ENCODE results near the gene SELENOH. TPM values are rescaled to one million over a fixed set of nuclear protein-coding genes. Genes with fewer than 3 reads are reported as not detected.

Gene SELENOH
- total and polyA plus RNA-seq, 2 of the 8 experiments (the other 6 are each of a cell fraction or from before 2014, with no cell fraction given): 243 to 264 TPM

GRCh38 chr11:57741132-57742086, at the start of gene SELENOH (continued):
- no peak; the same call in 1 of the 2 replicates for TF ChIP-seq ATF2 (IDR thresholded peaks at IDR 0.05; ENCODE audit: low read length)
- peak; percentile 88 for TF ChIP-seq YY1 (IDR thresholded peaks at IDR 0.05; ENCODE audit: low read depth, low read length)
- no peak for TF ChIP-seq CBX5 (IDR thresholded peaks at IDR 0.05; ENCODE audit: low read depth, low read length)
- TF ChIP-seq SP1 (IDR thresholded peaks at IDR 0.05; ENCODE audit: low read depth, low read length): peak; percentile 93
- peak; percentile 88 to 98 for TF ChIP-seq POLR2A (IDR thresholded peaks at IDR 0.05; ENCODE audit: control extremely low read depth in 1 of 2, low read depth in 2 of 2, low read length in 2 of 2)
- TF ChIP-seq BACH1 (IDR thresholded peaks at IDR 0.05; ENCODE audit: low read length): no peak
- no peak for TF ChIP-seq HDAC6 (IDR thresholded peaks at IDR 0.05; ENCODE audit: low read depth, low read length)
- TF ChIP-seq BRCA1 (IDR thresholded peaks at IDR 0.05; ENCODE audit: low read depth, low read length): peak; percentile 58; the same call in 1 of the 2 replicates
- peak; percentile 72; the same call in 1 of the 2 replicates for TF ChIP-seq KDM5A (IDR thresholded peaks at IDR 0.05; ENCODE audit: low read length)
- TF ChIP-seq NANOG (IDR thresholded peaks at IDR 0.05; ENCODE audit: insufficient read depth, low read depth, low read length, poor library complexity, severe bottlenecking): no peak
- peak; percentile 83; the same call in 1 of the 2 replicates for TF ChIP-seq RFX5 (IDR thresholded peaks at IDR 0.05; ENCODE audit: borderline replicate concordance, low read depth, low read length)
- peak; percentile 99 for TF ChIP-seq MAX (IDR thresholded peaks at IDR 0.05)
- no peak for TF ChIP-seq RXRA (IDR thresholded peaks at IDR 0.05; ENCODE audit: insufficient read depth, low read depth, low read length)
- peak; percentile 96 for TF ChIP-seq TAF7 (optimal IDR thresholded peaks at IDR 0.05; ENCODE audit: borderline replicate concordance, low read depth, low read length)
- TF ChIP-seq RAD21 (IDR thresholded peaks at IDR 0.05 in 1 of 2, conservative IDR thresholded peaks at IDR 0.05 in 1 of 2; ENCODE audit: low read depth in 2 of 2, low read length in 2 of 2): peak; percentile 18 to 19; a peak in 3 of 4 replicates
- peak; percentile 98 for TF ChIP-seq GABPA (IDR thresholded peaks at IDR 0.05; ENCODE audit: borderline replicate concordance, insufficient read depth, low read length)
- no peak for TF ChIP-seq RNF2 (IDR thresholded peaks at IDR 0.05; ENCODE audit: borderline replicate concordance, low read depth, low read length, missing control alignments, poor library complexity, severe bottlenecking)
- peak; percentile 84 for TF ChIP-seq JUND (IDR thresholded peaks at IDR 0.05; ENCODE audit: low read length)
- TF ChIP-seq GTF2F1 (IDR thresholded peaks at IDR 0.05; ENCODE audit: borderline replicate concordance, low read depth, low read length): peak; percentile 61
- no peak for TF ChIP-seq EGR1 (IDR thresholded peaks at IDR 0.05; ENCODE audit: borderline replicate concordance, low read depth, low read length)
- peak; percentile 94 for TF ChIP-seq POLR2AphosphoS5 (IDR thresholded peaks at IDR 0.05; ENCODE audit: low read depth, low read length)
